NCI-H2107 treated with DMSO at 0.1 percent for 48 hours (cell line): ENCODE data around the gene GPHA2.

Experiments used
- DNase-seq: peaks from one replicate; lab custom pipeline; 2025; ENCODE audit not compliant: unreplicated experiment; lab: John Stamatoyannopoulos, UW

Gene GPHA2

GRCh38 chr11:64892838-64893193, 42.9 kb downstream of the GPHA2 start:
- DNase-seq: no peak

- no peak for DNase-seq
These were observed 43.3 kb downstream of the GPHA2 start for GRCh38 chr11:64892411-64892831.

DNA sequence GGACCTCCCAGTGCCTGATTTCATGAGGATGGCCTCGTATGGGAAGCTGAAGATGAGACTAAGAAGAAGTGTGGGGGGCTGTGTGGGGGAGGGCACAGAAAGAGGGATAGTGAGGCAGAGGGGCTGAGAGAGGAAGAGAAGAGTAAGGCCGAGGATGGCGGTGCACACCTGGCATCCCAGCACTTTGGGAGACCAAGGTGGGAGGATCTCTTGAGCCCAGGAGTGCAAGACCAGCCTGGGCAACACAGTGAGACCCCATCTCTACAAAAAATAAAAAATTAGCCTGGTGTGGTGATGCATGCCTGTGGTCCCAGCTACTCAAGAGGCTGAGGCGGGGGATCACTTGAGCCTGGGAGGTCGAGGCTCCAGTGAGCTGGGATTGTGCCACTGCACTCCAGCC, 43.8 kb downstream of the GPHA2 start:
- no peak for DNase-seq

GRCh38 chr11:64891215-64891848, 44.4 kb downstream of the GPHA2 start:
- no peak for DNase-seq

- no peak for DNase-seq
These were observed 45.2 kb downstream of the GPHA2 start for GRCh38 chr11:64890522-64890939.

GRCh38 chr11:64888729-64889511, 46.8 kb downstream of the GPHA2 start:
- DNase-seq: no peak

DNA sequence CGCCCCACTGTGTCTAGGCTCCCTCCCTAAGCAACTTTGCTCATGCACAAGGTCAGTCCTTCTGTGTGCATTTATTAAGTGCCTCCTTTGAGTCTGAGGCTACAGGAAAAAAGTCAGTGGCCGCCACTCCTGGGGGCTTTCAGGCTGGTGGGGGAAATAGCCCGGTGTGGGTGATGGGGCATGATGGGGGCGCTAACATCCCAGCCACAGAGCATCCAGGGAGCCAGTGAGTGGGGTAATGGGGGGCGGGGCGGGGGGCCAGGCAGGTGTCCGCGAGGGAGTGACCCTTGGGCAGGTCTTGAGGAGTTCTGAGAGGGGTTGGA, 47.3 kb downstream of the GPHA2 start:
- no peak for DNase-seq

GRCh38 chr11:64887757-64888405, 47.8 kb downstream of the GPHA2 start:
- DNase-seq: peak; percentile 12

DNA sequence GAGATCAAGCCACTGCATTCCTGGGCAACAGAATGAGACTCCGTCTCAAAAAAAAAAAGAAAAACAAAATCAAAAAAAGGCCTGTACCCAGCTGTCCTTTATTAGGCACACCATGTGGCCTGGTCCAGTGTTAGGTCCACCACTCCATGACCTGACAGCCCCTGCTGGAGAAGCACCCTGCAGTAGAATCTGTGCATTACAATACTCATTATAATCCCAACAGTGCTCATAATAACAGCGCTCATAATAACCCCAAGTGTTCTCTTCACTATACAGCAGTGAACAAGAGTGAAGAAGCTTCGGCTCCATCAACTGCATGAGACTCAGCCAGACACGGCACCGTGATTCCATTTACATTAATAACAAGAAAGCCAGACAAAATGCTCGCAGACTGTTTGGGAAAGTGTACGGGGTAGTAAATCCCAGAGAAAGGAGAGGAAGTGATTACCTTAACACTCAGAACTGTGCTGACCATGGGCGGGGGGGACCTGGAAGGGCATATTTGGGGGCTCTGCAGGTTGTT, 48.4 kb downstream of the GPHA2 start:
- no peak for DNase-seq

DNA sequence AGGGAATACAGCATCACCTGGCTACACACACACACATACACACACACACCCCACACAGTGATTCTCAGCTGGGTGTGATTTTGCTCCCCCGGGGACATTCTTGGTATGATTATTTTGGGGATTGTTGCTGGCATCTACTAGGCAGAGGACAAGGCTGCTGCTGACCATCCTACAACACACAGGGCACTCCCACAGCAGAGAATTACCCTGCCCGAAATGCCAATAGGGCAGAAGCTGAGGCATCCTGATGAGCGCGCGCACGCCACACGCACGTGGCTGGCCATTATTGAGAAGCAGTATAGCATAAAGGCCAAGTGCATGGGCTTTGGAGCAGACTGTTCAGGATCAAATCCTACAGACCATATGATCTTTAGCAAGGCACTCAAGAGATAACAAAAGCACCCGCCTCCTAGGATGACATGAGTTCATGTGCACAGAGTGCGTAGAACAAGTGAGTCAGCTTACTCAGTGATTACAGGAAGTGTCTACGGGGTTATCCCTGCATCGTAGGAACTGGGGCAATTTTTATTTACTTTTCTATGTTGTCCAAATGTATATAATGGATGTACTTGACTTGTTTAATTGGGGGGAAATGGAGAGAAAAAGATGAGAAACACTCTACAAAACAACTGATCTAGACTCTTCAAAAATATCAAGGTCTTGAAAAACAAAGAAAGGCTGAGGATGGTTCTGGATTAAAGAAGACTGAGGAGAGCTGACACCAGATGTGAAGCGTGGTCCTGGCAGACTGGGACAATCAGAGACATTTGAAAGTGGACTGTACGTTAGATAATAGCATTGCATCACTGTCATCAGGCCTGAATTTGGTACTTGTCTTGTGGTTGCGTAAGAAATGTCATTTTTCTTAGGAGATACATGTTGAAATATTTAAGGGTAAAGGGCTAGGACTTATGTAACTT, 50.1 kb downstream of the GPHA2 start:
- DNase-seq: no peak
